HT1080 (cell line): ENCODE measurements around the gene GMIP. TPM values are rescaled to one million over a fixed set of nuclear protein-coding genes. Genes with fewer than 3 reads are reported as not detected.

Experiments used
- total RNA-seq: library from RNA; depleted of rRNA; stranded (reverse); fragments of >200 nt; shearing (Covaris generic); gene quantifications from 2 replicates; pipeline ENCODE4 v1.2.3, GENCODE V29; 2014; rRNA removed

Gene GMIP
- total RNA-seq, 1 experiment from 2014 or later: 3.0 TPM

Other genes starting within 250 kb of the GMIP start
- 92.7 and 121 TPM in 2 replicates for gene GATAD2A, start 238.0 kb downstream of the GMIP start, total RNA-seq
- gene TSSK6, start 128.1 kb downstream of the GMIP start, total RNA-seq: 1.1 and 1.4 TPM in 2 replicates
- gene NDUFA13, start 127.4 kb downstream of the GMIP start, total RNA-seq: 142 and 227 TPM in 2 replicates
- gene YJEFN3, start 114.7 kb downstream of the GMIP start, total RNA-seq: 0.90 and 1.6 TPM in 2 replicates
- gene CILP2, start 105.4 kb downstream of the GMIP start, total RNA-seq: 0.10 TPM in 1 of 2 replicates, not detected in the other
- not detected in 2 replicates for gene PBX4, start 25.0 kb downstream of the GMIP start, total RNA-seq
- gene LPAR2, start 15.4 kb downstream of the GMIP start, total RNA-seq: 0.21 and 0.63 TPM in 2 replicates
- 41.2 and 53.8 TPM in 2 replicates for gene ATP13A1, start 20.0 kb upstream of the GMIP start, total RNA-seq
- 9.4 and 11.6 TPM in 2 replicates for gene ZNF101, start 25.2 kb upstream of the GMIP start, total RNA-seq
- gene ZNF14, start 89.5 kb upstream of the GMIP start, total RNA-seq: 0.74 and 1.8 TPM in 2 replicates
- 1.8 and 2.0 TPM in 2 replicates for gene ZNF506, start 178.1 kb upstream of the GMIP start, total RNA-seq
- gene ZNF253, start 222.2 kb upstream of the GMIP start, total RNA-seq: not detected in 2 replicates